IMR-90 (cell line): ENCODE measurements around the gene MAP7D1. TPM values are rescaled to one million over a fixed set of nuclear protein-coding genes. Genes with fewer than 3 reads are reported as not detected.

ENCODE experiments used
- ATAC-seq: fragments of 200-7000 bp; cut with Tn5 transposase; 2 replicates; pipeline ENCODE4 v1.9.1; 2020; ENCODE audit warnings: low read depth, mild to moderate bottlenecking, moderate library complexity
- BruUV-seq: library from RNA; stranded (reverse); fragments of 400-500 nt; replicated peaks from 2 replicates; lab custom pipeline; 2021; lab: Mats Ljungman, UMichigan
- CTCF ChIA-PET: fragments of 300-600 bp; formaldehyde crosslinking; extraction: SDS; loops from one replicate; lab custom pipeline; 2021; ENCODE audit warnings: antibody characterized with exemption; lab: Yijun Ruan, JAX
- POLR2A ChIA-PET: fragments of 300-600 bp; sonication (Branson Sonifier 250); formaldehyde crosslinking; loops from one replicate; lab custom pipeline; 2022; ENCODE audit warnings: antibody characterized with exemption; ENCODE audit not compliant: unreplicated experiment; lab: Charles Lee
- DNase-seq: peaks from one replicate; pipeline ENCODE4 v3.0.0; 2013
- H2AFZ ChIP-seq: replicated peaks from 2 replicates; pipeline ENCODE3; 2013; ENCODE audit warnings: low read length, mild to moderate bottlenecking; ENCODE audit not compliant: poor library complexity
- H2AK5ac ChIP-seq: 2 replicates; pipeline ENCODE4 v1.6.1; 2013; ENCODE audit warnings: low read depth, low read length, inconsistent platforms
- H2AK9ac ChIP-seq: replicated peaks from 2 replicates; pipeline ENCODE3; 2013; ENCODE audit warnings: mild to moderate bottlenecking, low read depth, low read length, moderate library complexity; ENCODE audit not compliant: poor library complexity
- H2BK120ac ChIP-seq: 2 replicates; pipeline ENCODE4 v1.6.1; 2013; ENCODE audit warnings: low read depth, low read length, inconsistent platforms
- H2BK15ac ChIP-seq: 3 replicates; pipeline ENCODE4 v1.6.1; 2013; ENCODE audit warnings: low read depth, low read length, inconsistent platforms
- H2BK20ac ChIP-seq: 2 replicates; pipeline ENCODE4 v1.6.1; 2013; ENCODE audit warnings: low read depth, mild to moderate bottlenecking, inconsistent platforms, low read length, moderate library complexity
- H2BK5ac ChIP-seq: 2 replicates; pipeline ENCODE4 v1.6.1; 2013; ENCODE audit warnings: mild to moderate bottlenecking, low read depth, low read length, inconsistent platforms; ENCODE audit not compliant: poor library complexity, severe bottlenecking
- H3K14ac ChIP-seq: replicated peaks from 2 replicates; pipeline ENCODE4 v1.6.1; 2013; ENCODE audit warnings: low read depth, low read length, inconsistent platforms
- H3K18ac ChIP-seq: 2 replicates; pipeline ENCODE4 v1.6.1; 2013; ENCODE audit warnings: low read depth, low read length, control low read depth
- H3K23ac ChIP-seq: 2 replicates; pipeline ENCODE4 v1.6.1; 2013; ENCODE audit warnings: low read depth, low read length, inconsistent platforms
- H3K27ac ChIP-seq: 2 replicates; pipeline ENCODE4 v1.5.1; 2013; ENCODE audit warnings: mild to moderate bottlenecking, control low read depth, low read length; ENCODE audit not compliant: insufficient read depth
- H3K27me3 ChIP-seq: 2 replicates; pipeline ENCODE4 v1.6.1; 2013; ENCODE audit warnings: low read length; ENCODE audit not compliant: control insufficient read depth, insufficient read depth
- H3K36me3 ChIP-seq: 2 replicates; pipeline ENCODE4 v1.6.1; 2013; ENCODE audit warnings: low read length, mixed read lengths; ENCODE audit not compliant: control insufficient read depth, insufficient read depth
- H3K4ac ChIP-seq: 2 replicates; pipeline ENCODE4 v1.6.1; 2013; ENCODE audit warnings: low read depth, low read length, inconsistent platforms
- H3K4me1 ChIP-seq: 2 replicates; pipeline ENCODE4 v1.6.1; 2013; ENCODE audit warnings: low read length, mixed read lengths; ENCODE audit not compliant: control insufficient read depth, insufficient read depth
- H3K4me2 ChIP-seq: 2 replicates; pipeline ENCODE4 v1.6.1; 2013; ENCODE audit warnings: low read depth, mild to moderate bottlenecking, control low read depth, low read length, moderate library complexity
- H3K4me3 ChIP-seq: 2 replicates; pipeline ENCODE4 v1.5.1; 2013; ENCODE audit warnings: low read depth, mild to moderate bottlenecking, control low read depth, low read length, moderate library complexity; ENCODE audit not compliant: insufficient read depth
- H3K56ac ChIP-seq: 2 replicates; pipeline ENCODE4 v1.6.1; 2013; ENCODE audit warnings: low read length, inconsistent platforms; ENCODE audit not compliant: insufficient read depth; ENCODE audit errors: extremely low read depth
- H3K79me1 ChIP-seq, 2 experiments: 2 replicates each; pipeline ENCODE4 v1.6.1; 2013; ENCODE audit warnings: low read length in 2 of 2, inconsistent platforms in 1 of 2, low read depth in 1 of 2
- H3K9ac ChIP-seq: 2 replicates; pipeline ENCODE4 v1.6.1; 2013; ENCODE audit warnings: low read depth, low read length, control low read depth
- H3K9me1 ChIP-seq: 2 replicates; pipeline ENCODE4 v1.6.1; 2013; ENCODE audit warnings: low read length, inconsistent platforms; ENCODE audit not compliant: insufficient read depth
- H3K9me3 ChIP-seq: 2 replicates; pipeline ENCODE4 v1.6.1; 2013; ENCODE audit warnings: low read length; ENCODE audit not compliant: control insufficient read depth, insufficient read depth
- H4K20me1 ChIP-seq: 2 replicates; pipeline ENCODE4 v1.6.1; 2013; ENCODE audit warnings: low read length, inconsistent platforms; ENCODE audit not compliant: insufficient read depth
- H4K5ac ChIP-seq: 2 replicates; pipeline ENCODE4 v1.6.1; 2013; ENCODE audit warnings: mild to moderate bottlenecking, low read depth, low read length, control low read depth
- H4K8ac ChIP-seq, 2 experiments: 2 replicates each; pipeline ENCODE4 v1.6.1; 2013; ENCODE audit warnings: low read depth in 2 of 2, low read length in 2 of 2, control low read depth in 1 of 2, inconsistent platforms in 1 of 2
- H4K91ac ChIP-seq: 2 replicates; pipeline ENCODE4 v1.6.1; 2013; ENCODE audit warnings: low read depth, low read length, inconsistent platforms; ENCODE audit not compliant: insufficient read depth
- BHLHE40 ChIP-seq: fragments of 150-350 bp; IDR thresholded peaks from 2 replicates; pipeline ENCODE4 v1.6.1; 2016; ENCODE audit warnings: mild to moderate bottlenecking, low read depth, low read length
- CEBPB ChIP-seq: IDR thresholded peaks from 2 replicates; pipeline ENCODE4 v1.6.1; 2012; ENCODE audit warnings: low read depth, low read length, improper control_type of control experiment
- MAFK ChIP-seq: IDR thresholded peaks from 2 replicates; pipeline ENCODE4 v1.6.1; 2012; ENCODE audit warnings: low read depth, low read length, improper control_type of control experiment
- MXI1 ChIP-seq: IDR thresholded peaks from 2 replicates; pipeline ENCODE4 v1.6.1; 2012; ENCODE audit warnings: low read depth, mild to moderate bottlenecking, low read length, moderate library complexity, borderline replicate concordance
- POLR2A ChIP-seq: IDR thresholded peaks from 2 replicates; pipeline ENCODE4 v1.6.1; 2012; ENCODE audit warnings: mild to moderate bottlenecking, low read depth, low read length
- RAD21 ChIP-seq: IDR thresholded peaks from 2 replicates; pipeline ENCODE4 v1.6.1; 2012; ENCODE audit warnings: low read length, improper control_type of control experiment
- RFX5 ChIP-seq: IDR thresholded peaks from 2 replicates; pipeline ENCODE4 v1.8.0; 2012; ENCODE audit warnings: low read depth, mild to moderate bottlenecking, low read length, moderate library complexity
- SMC3 ChIP-seq: fragments of 150-350 bp; IDR thresholded peaks from 2 replicates; pipeline ENCODE4 v1.6.1; 2016; ENCODE audit warnings: low read depth, mild to moderate bottlenecking, antibody characterized with exemption, low read length, moderate library complexity
- WGBS, 2 experiments: methylation state at CpG; one replicate each; pipeline versions ENCODE4 v1.1.5 to v1.1.7; 2013; ENCODE audit warnings: missing lambda C conversion rate in 2 of 2; ENCODE audit not compliant: insufficient read length in 1 of 2; ENCODE audit errors: extremely low coverage in 2 of 2; 5-methylcytosine and 5-hydroxymethylcytosine counted together
- dilution Hi-C: fragments of 300-500 bp; cut with HindIII; formaldehyde crosslinking; loops from one replicate; pipeline ENCODE4 v1.14.3; 2018; ENCODE audit warnings: low sequenced_read_pairs; ENCODE audit not compliant: unreplicated experiment
- in situ Hi-C: fragments of 300-500 bp; cut with MboI; formaldehyde crosslinking; loops from 3 replicates; pipeline ENCODE4 v1.14.3; 2019; ENCODE audit warnings: low sequenced_read_pairs, inconsistent platforms, mixed read lengths
- intact Hi-C: fragments of 100-400 bp; cut with micrococcal nuclease; formaldehyde crosslinking; loops from 2 replicates; pipeline ENCODE4 v1.10.0; 2022
- polyA plus RNA-seq, 3 experiments: library from polyadenylated mRNA; depleted of rRNA; stranded (reverse); fragments of >200 nt; gene quantifications; 2 replicates each; pipeline ENCODE4 v1.2.3, GENCODE V29; 2012; ENCODE audit warnings: low replicate concordance in 1 of 3
- total RNA-seq: library from RNA; depleted of rRNA; stranded (reverse); fragments of >200 nt; gene quantifications from 2 replicates; pipeline ENCODE4 v1.2.3, GENCODE V29; 2012
- TF ChIP-seq, protein P1 (sequence below): conservative IDR thresholded peaks from 2 replicates; pipeline ENCODE4 v1.5.1; 2012; ENCODE audit warnings: mild to moderate bottlenecking, low read depth, low read length, improper control_type of control experiment
- TF ChIP-seq, protein P2 (sequence below): fragments of 150-350 bp; IDR thresholded peaks from 2 replicates; pipeline ENCODE4 v1.6.1; 2016; ENCODE audit warnings: low read depth, mild to moderate bottlenecking, low read length, moderate library complexity, borderline replicate concordance

The MAP7D1 gene
- total and polyA plus RNA-seq, 2 of the 4 experiments (the other 2 are of a cell fraction), result 32.3 to 81.9 TPM

DNA sequence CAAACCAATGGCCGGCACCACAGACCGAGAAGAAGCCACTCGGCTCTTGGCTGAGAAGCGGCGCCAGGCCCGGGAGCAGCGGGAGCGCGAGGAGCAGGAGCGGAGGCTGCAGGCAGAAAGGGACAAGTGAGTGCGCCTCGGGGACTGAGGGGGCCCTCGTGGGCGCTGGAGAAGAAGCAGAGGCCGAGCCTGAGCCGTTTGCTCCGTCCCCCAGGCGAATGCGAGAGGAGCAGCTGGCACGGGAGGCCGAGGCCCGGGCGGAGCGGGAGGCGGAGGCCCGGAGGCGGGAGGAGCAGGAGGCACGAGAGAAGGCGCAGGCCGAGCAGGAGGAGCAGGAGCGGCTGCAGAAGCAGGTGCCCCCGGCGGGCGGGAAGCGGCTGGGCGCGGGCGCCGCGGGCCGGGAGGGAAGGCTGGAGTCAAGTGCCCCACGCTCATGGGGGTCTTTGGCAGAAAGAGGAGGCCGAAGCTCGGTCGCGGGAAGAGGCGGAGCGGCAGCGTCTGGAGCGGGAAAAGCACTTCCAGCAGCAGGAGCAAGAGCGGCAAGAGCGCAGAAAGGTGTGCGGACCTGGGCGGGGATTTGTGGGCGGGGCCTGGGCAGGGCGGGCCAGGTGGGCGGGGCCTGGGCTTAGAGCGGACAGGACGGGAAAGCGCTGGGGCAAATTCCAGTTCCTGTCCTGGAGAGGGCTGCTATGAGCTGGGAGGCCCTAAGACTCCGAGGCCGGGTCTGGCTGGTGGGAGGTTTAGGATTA is 22.7 kb downstream of the MAP7D1 start:
- Histone ChIP-seq H2AFZ (no peak overlapping the region), H2BK120ac (no peak overlapping the region), H3K9me1 (no peaks in the 10 kb centered on the region; the same call in 1 of the 2 replicates), H2AK9ac (no peak overlapping the region), H3K4me3 (no peak overlapping the region), H2BK5ac (no peak overlapping the region), H2AK5ac (no peak overlapping the region), H3K9me3 (no peaks in the 10 kb centered on the region), H3K4ac (no peak overlapping the region), H3K4me2 (no peak overlapping the region), H3K23ac (no peak overlapping the region), H3K14ac (no peak overlapping the region), H4K20me1 (peaks cover 41% of the 10 kb centered on the region), H4K8ac (no peak overlapping the region), H3K4me1 (peaks cover 2% of the 10 kb centered on the region; the same call in 1 of the 2 replicates), H3K36me3 (peaks cover 80% of the 10 kb centered on the region), H3K9ac (no peak overlapping the region), H2BK15ac (no peak overlapping the region), H3K27me3 (no peaks in the 10 kb centered on the region), H3K18ac (no peak overlapping the region), H3K79me1 (peaks cover 38 to 67% of the 10 kb centered on the region in 2 experiments), H3K27ac (no peak overlapping the region), H4K5ac (no peak overlapping the region), H2BK20ac (no peak overlapping the region), H4K91ac (no peak overlapping the region), H3K56ac (no peak overlapping the region)
- ChIA-PET CTCF (no interaction called here), POLR2A (no interaction called here)
- BruUV-seq, result no TSS peak
- no peak for DNase-seq
- intact Hi-C loops, result no loop called here
- 85% methylated on average over 37 of the region's 62 CpGs; no CpG with 5 or more reads in 1 of the 2 experiments for WGBS, 2 experiments
- no peak for TF ChIP-seq CEBPB
- no peak for TF ChIP-seq RAD21
- TF ChIP-seq MXI1, result no peak
- no peak for TF ChIP-seq RFX5
- TF ChIP-seq POLR2A, result no peak
- TF ChIP-seq BHLHE40, result no peak
- TF ChIP-seq, protein P1, sequence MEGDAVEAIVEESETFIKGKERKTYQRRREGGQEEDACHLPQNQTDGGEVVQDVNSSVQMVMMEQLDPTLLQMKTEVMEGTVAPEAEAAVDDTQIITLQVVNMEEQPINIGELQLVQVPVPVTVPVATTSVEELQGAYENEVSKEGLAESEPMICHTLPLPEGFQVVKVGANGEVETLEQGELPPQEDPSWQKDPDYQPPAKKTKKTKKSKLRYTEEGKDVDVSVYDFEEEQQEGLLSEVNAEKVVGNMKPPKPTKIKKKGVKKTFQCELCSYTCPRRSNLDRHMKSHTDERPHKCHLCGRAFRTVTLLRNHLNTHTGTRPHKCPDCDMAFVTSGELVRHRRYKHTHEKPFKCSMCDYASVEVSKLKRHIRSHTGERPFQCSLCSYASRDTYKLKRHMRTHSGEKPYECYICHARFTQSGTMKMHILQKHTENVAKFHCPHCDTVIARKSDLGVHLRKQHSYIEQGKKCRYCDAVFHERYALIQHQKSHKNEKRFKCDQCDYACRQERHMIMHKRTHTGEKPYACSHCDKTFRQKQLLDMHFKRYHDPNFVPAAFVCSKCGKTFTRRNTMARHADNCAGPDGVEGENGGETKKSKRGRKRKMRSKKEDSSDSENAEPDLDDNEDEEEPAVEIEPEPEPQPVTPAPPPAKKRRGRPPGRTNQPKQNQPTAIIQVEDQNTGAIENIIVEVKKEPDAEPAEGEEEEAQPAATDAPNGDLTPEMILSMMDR, result no peak
- no peak for TF ChIP-seq SMC3
- TF ChIP-seq MAFK, result no peak
- TF ChIP-seq, protein P2, sequence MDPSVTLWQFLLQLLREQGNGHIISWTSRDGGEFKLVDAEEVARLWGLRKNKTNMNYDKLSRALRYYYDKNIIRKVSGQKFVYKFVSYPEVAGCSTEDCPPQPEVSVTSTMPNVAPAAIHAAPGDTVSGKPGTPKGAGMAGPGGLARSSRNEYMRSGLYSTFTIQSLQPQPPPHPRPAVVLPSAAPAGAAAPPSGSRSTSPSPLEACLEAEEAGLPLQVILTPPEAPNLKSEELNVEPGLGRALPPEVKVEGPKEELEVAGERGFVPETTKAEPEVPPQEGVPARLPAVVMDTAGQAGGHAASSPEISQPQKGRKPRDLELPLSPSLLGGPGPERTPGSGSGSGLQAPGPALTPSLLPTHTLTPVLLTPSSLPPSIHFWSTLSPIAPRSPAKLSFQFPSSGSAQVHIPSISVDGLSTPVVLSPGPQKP, result no peak
- in situ Hi-C loops, result no loop called here
- dilution Hi-C loops, result no loop called here
- ATAC-seq, result no peak
